ENCODE measurements around the gene ATP9A. TPM values are rescaled to one million over a fixed set of nuclear protein-coding genes. Genes with fewer than 3 reads are reported as not detected.

ATP9A gene
- total RNA-seq, 1 experiment from 2014 or later: 18.6 TPM

DNA sequence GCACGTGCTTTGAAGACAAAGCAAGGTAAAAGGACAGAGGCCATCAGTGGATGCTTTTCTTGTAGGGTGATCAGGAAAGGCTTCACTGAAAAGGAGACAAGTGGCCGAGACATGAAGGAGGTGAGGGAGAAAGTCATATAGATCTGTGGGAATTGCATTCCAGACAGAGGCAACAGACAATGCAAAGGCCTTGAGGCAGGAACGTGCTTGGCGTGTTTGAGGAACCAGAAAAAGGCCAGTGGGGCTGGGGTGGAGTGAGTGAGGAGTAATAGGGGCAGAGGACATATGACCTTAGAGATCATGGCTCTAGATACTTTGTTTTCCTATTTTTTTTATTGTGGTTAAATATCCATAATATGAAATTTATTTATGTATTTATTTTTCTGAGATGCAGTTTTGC is 44.7 kb upstream of the ATP9A start:
- H3K27me3 ChIP-seq (ENCODE audit: insufficient read depth, low read depth): no peaks in the 10 kb centered on the region
- H3K36me3 ChIP-seq (ENCODE audit: low read depth): no peaks in the 10 kb centered on the region
- no peaks in the 10 kb centered on the region for H3K79me2 ChIP-seq (ENCODE audit: low read depth)
- H3K9me3 ChIP-seq (ENCODE audit: insufficient read depth, low read depth): no peaks in the 10 kb centered on the region
- H3F3A ChIP-seq (ENCODE audit: insufficient read depth, low read depth): peaks cover 15% of the 10 kb centered on the region; the same call in 1 of the 2 replicates
- no peak overlapping the region for H3K4me2 ChIP-seq
- no peak overlapping the region for H3K27ac ChIP-seq
- CTCF ChIA-PET: no interaction called here
- H2AFZ ChIP-seq: no peak overlapping the region
- intact Hi-C loops (cut with micrococcal nuclease; ENCODE audit: unreplicated experiment): no loop called here
- no peaks in the 10 kb centered on the region for H4K20me1 ChIP-seq (ENCODE audit: insufficient read depth)
- POLR2A ChIA-PET (ENCODE audit: unreplicated experiment): no interaction called here
- DNase-seq: no peak
- peaks cover 15% of the 10 kb centered on the region for H3K4me1 ChIP-seq (replicated peaks; ENCODE audit: insufficient read depth)
- TF ChIP-seq, protein P1, sequence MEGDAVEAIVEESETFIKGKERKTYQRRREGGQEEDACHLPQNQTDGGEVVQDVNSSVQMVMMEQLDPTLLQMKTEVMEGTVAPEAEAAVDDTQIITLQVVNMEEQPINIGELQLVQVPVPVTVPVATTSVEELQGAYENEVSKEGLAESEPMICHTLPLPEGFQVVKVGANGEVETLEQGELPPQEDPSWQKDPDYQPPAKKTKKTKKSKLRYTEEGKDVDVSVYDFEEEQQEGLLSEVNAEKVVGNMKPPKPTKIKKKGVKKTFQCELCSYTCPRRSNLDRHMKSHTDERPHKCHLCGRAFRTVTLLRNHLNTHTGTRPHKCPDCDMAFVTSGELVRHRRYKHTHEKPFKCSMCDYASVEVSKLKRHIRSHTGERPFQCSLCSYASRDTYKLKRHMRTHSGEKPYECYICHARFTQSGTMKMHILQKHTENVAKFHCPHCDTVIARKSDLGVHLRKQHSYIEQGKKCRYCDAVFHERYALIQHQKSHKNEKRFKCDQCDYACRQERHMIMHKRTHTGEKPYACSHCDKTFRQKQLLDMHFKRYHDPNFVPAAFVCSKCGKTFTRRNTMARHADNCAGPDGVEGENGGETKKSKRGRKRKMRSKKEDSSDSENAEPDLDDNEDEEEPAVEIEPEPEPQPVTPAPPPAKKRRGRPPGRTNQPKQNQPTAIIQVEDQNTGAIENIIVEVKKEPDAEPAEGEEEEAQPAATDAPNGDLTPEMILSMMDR (conservative IDR thresholded peaks at IDR 0.05): no peak
- no peak for TF ChIP-seq EZH2 (IDR thresholded peaks at IDR 0.05; ENCODE audit: low read depth)
- no peaks in the 10 kb centered on the region for H3K9me2 ChIP-seq (ENCODE audit: insufficient read depth)
- no TSS peak for BruUV-seq (replicated peaks)
- H3K4me3 ChIP-seq: no peak overlapping the region

DNA sequence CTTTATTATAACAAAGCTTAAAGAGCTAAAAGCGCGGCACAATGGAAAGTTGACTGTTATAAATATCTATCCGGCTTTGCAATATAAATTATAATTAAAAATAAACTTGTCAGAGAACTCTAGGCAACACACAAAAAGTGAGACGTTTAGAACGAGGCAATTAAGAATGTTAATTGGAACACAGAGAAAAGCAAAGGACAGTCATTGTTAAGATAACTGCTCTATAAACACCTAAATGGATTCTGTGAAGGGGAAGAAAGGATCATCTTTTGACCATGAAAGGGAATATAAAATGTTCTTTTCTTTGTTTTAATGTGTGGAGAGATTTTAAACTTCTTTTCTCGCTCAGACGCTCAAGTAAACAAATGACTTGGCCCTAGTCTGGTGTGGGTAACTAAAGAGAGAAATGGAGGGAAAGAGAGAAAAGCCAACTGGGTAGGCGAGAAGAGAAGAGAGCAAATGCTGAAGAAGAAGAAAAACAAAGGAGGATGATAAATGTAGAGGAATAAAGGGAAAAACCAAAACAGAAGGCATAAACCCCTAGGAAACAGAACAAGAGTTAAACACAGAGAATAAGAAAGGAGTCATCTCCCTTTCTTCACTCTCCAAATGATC is 43.4 kb upstream of the ATP9A start:
- H3K4me3 ChIP-seq: no peak overlapping the region
- peak overlapping the region; percentile 29; the same call in 1 of the 2 replicates for H3K4me2 ChIP-seq
- TF ChIP-seq EZH2 (IDR thresholded peaks at IDR 0.05; ENCODE audit: low read depth): no peak
- TF ChIP-seq, protein P1 (conservative IDR thresholded peaks at IDR 0.05): no peak
- H4K20me1 ChIP-seq (ENCODE audit: insufficient read depth): no peaks in the 10 kb centered on the region
- no peak overlapping the region for H2AFZ ChIP-seq
- no peaks in the 10 kb centered on the region for H3K9me2 ChIP-seq (ENCODE audit: insufficient read depth)
- H3K27me3 ChIP-seq (ENCODE audit: insufficient read depth, low read depth): no peaks in the 10 kb centered on the region
- H3F3A ChIP-seq (ENCODE audit: insufficient read depth, low read depth): peaks cover 15% of the 10 kb centered on the region; the same call in 1 of the 2 replicates
- H3K36me3 ChIP-seq (ENCODE audit: low read depth): no peaks in the 10 kb centered on the region
- intact Hi-C loops (cut with micrococcal nuclease; ENCODE audit: unreplicated experiment): no loop called here
- H3K4me1 ChIP-seq (replicated peaks; ENCODE audit: insufficient read depth): peaks cover 15% of the 10 kb centered on the region
- no peak for DNase-seq
- H3K79me2 ChIP-seq (ENCODE audit: low read depth): no peaks in the 10 kb centered on the region
- H3K27ac ChIP-seq: no peak overlapping the region
- no peaks in the 10 kb centered on the region for H3K9me3 ChIP-seq (ENCODE audit: insufficient read depth, low read depth)
- no TSS peak for BruUV-seq (replicated peaks)
- ChIA-PET POLR2A (ENCODE audit: unreplicated experiment) (interaction anchor here (0.5 kb wide), 1 partner anchor 99 kb away, joined by 3 read pairs; no protein-coding TSS in a partner anchor), CTCF (no interaction called here)

DNA sequence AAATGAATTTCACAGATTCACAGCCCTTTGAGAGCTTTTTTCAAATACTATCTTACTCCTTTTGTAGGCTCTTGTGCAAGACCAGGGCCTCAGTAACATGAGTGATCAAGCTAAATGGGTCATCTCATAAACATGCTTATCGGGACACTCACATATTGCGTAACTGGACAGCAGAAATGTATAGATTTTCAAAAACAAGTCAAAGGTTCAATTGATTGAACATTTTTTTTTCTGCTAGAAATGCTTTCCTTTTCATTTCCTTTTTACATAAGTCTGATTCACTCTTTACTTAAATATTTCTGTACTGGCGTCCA is 42.8 kb upstream of the ATP9A start:
- DNase-seq: peak in 1 of 2 experiments; percentile 74
- Histone ChIP-seq H3K79me2 (ENCODE audit: low read depth) (no peaks in the 10 kb centered on the region), H3K4me2 (peak overlapping the region; percentile 29), H4K20me1 (ENCODE audit: insufficient read depth) (no peaks in the 10 kb centered on the region), H3K27me3 (ENCODE audit: insufficient read depth, low read depth) (no peaks in the 10 kb centered on the region), H3K9me2 (ENCODE audit: insufficient read depth) (no peaks in the 10 kb centered on the region), H3K27ac (peak overlapping the region; percentile 40), H2AFZ (peak overlapping the region; percentile 69; the same call in 1 of the 2 replicates), H3K4me1 (replicated peaks; ENCODE audit: insufficient read depth) (peaks cover 15% of the 10 kb centered on the region), H3F3A (ENCODE audit: insufficient read depth, low read depth) (peaks cover 18% of the 10 kb centered on the region; the same call in 1 of the 2 replicates), H3K9me3 (ENCODE audit: insufficient read depth, low read depth) (no peaks in the 10 kb centered on the region), H3K36me3 (ENCODE audit: low read depth) (no peaks in the 10 kb centered on the region), H3K4me3 (no peak overlapping the region)
- TF ChIP-seq, protein P1 (conservative IDR thresholded peaks at IDR 0.05): no peak
- no peak for TF ChIP-seq EZH2 (IDR thresholded peaks at IDR 0.05; ENCODE audit: low read depth)
- no TSS peak for BruUV-seq (replicated peaks)
- CTCF ChIA-PET: no interaction called here
- intact Hi-C loops (cut with micrococcal nuclease; ENCODE audit: unreplicated experiment): no loop called here
- POLR2A ChIA-PET (ENCODE audit: unreplicated experiment): no interaction called here
